HG03378 (cell line): ENCODE results near the gene PPP3R1.
A peak's percentile ranks its signal among the peaks of the same experiment; 100 is the strongest.

Experiments used
- ATAC-seq: cut with Tn5 transposase; IDR thresholded peaks from one replicate; pipeline ENCODE4 v1.9.1; 2021; ENCODE audit warnings: mild to moderate bottlenecking, moderate library complexity; ENCODE audit not compliant: unreplicated experiment

The PPP3R1 gene

GRCh38 chr2:68236103-68236734 lies 16.1 kb downstream of the PPP3R1 start:
- ATAC-seq = no peak

- no peak for ATAC-seq
Observed at GRCh38 chr2:68235090-68235489, 17.2 kb downstream of the PPP3R1 start.

DNA sequence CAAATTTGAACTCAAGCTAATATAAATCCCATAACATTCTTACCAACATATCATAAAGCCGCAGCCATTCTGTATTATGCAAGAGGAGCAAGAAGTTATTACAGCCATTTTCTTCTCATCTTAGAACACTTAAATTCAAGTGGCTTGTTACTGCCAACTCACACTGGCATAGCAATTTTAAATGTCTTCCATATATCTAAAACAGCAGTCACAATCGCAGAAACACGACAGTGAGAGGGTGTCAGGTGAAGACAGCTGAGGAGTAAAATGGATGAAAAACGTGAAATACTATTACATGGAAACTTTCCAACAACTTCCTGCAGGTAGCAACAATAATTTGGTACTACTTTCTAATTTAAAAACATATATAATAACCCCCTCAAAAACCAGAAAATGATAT lies 17.9 kb downstream of the PPP3R1 start:
- ATAC-seq = no peak

DNA sequence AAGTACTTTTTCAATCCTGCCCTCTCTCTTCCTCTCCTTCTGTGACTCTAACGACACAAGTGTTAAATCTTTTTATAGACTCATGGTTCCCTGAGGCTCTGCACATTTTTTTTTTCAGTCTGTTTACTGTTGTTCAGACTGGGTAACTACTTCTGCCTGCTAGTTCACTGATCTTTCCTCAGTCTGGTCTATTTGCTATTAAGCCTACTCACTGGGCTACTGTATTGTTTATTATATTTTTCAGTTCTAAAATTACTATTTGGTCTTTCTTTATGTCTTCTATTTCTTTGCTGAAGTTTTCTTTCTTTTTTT lies 21.3 kb downstream of the PPP3R1 start:
- ATAC-seq = no peak

- no peak for ATAC-seq
Observed at GRCh38 chr2:68230241-68231060, 21.9 kb downstream of the PPP3R1 start.

GRCh38 chr2:68226794-68227193 lies 25.5 kb downstream of the PPP3R1 start:
- ATAC-seq = no peak

- peak; percentile 62 for ATAC-seq
Observed at GRCh38 chr2:68225119-68225632, 27.2 kb downstream of the PPP3R1 start.

GRCh38 chr2:68223419-68223818 lies 28.9 kb downstream of the PPP3R1 start:
- ATAC-seq = no peak

- no peak for ATAC-seq
Observed at GRCh38 chr2:68222287-68222686, 30.0 kb downstream of the PPP3R1 start.

DNA sequence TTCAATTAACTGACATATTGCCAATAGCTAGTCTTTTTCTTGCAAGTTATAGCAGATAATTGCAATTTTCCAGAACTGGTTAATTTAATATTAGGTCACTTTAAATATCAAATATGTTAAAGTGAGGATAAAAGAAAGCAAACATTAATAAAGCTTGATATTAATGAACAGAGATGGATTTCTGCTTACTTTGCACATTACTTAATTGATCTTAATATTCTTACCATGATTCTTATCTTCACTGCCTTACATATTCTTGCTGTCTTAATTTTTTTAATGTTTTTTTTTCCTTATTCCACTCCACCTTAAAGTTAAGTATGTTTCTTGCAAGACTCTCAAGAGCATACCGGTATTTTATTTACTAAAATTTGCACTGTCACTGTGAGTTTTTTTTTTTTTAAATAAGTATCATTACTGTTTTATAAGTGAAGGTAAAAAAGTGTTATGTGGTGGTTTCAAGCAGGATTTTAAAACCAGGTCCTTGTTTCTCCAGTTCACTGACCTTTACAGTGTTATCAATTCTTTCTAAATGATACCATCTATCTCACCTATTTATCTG lies 33.9 kb downstream of the PPP3R1 start:
- no peak for ATAC-seq

GRCh38 chr2:68217729-68218128 lies 34.6 kb downstream of the PPP3R1 start:
- no peak for ATAC-seq

- ATAC-seq = peak; percentile 45
Observed at GRCh38 chr2:68216454-68217310, 35.6 kb downstream of the PPP3R1 start.

- peak; percentile 84 for ATAC-seq
Observed at GRCh38 chr2:68214381-68214780, 38.0 kb downstream of the PPP3R1 start.

GRCh38 chr2:68206793-68207192 lies 45.5 kb downstream of the PPP3R1 start:
- no peak for ATAC-seq

GRCh38 chr2:68203587-68203986 lies 48.7 kb downstream of the PPP3R1 start:
- peak; percentile 95 for ATAC-seq

DNA sequence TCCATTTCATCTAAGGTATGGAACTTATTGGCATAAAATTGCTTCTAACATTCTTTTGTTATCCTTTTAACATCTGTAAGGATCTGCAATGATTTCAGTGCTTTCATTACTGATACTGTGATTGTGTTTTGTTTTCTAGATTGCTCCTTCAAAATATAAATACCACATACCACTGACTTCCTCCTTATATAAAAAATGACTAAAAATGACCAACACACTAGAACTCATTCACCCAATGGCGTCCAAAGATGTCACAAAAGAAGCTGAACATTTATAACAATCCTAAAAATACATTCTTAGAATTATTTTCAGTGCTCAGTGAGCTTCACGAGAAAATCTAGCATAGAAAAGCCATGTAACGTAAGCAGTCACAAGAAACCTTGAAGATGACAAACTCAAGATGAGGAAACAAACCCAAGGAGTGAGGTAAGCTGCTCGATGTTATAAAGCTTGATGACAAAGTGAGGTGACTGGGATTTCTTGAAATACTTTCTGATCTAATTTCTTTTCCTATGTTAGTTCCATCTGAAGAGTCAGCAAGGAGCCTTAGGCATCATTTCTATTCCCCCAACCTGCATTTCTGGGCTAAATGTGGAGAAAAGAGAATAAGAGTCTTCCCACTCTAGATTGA lies 52.1 kb downstream of the PPP3R1 start:
- ATAC-seq = no peak

- no peak for ATAC-seq
Observed at GRCh38 chr2:68196120-68196716, 56.1 kb downstream of the PPP3R1 start.

DNA sequence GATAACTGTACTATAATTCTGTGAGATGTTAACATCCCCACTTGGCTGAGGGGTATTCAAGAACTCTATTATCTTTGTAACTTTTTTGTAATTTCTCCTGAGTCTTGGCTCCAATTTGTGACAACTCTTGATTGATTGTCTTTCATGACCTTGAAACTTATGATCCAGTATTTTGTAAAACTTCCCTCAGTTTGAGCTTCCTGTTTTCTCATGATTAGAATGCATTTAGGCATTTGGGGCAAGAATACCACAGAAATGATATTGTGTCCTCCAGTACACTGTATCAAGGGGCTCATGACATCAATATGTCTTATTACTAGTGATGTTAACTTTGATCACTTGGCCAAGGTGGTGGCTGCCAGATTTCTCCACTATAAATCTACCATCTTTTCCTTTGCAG lies 57.2 kb downstream of the PPP3R1 start:
- no peak for ATAC-seq

DNA sequence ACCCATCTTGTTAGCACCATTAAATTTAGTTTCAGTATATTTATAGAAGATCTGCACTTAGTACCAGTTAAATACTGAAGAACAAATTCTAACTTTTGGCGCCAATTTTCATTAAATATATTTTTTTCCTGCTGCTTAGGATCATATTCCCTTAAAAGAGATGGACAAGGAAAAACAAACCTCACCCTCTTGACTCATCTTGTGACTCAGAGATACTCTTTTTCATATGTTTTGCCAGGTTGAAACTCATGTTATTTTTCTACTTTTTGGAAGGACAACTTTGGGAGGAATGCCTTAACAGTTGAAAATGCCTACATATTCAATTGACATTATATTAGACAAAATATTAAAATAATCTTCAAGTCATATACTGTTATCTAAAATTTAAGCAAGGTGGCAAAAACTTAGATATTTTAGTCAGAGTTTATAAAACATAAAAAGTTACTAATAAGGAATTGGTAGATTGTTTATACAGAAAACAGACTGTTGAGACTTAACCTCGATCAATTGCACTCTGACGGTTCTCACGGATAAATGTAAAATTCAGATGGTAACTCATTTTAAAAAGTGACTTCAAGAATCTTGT lies 58.5 kb downstream of the PPP3R1 start:
- ATAC-seq = no peak

GRCh38 chr2:68193144-68193543 lies 59.2 kb downstream of the PPP3R1 start:
- no peak for ATAC-seq
